Liver (tissue), 9 donors: ENCODE measurements around the gene SRPK1. TPM values are rescaled to one million over a fixed set of nuclear protein-coding genes. Genes with fewer than 3 reads are reported as not detected.

Experiments used
- DNase-seq: peaks from one replicate; pipeline ENCODE4 v3.0.0-alpha.2; 2017; ENCODE audit warnings: low spot score
- H3K27ac ChIP-seq, 2 donors: one replicate each; pipeline ENCODE4 v1.7.0; 2013; ENCODE audit warnings: inconsistent platforms in 2 of 2, low read length in 2 of 2, control low read depth in 1 of 2, low read depth in 1 of 2, mild to moderate bottlenecking in 1 of 2
- H3K27me3 ChIP-seq, 4 donors: one replicate each; pipeline versions ENCODE4 v1.6.1 to v1.7.0; 2013; ENCODE audit warnings: low read length in 3 of 4, inconsistent platforms in 1 of 4, mild to moderate bottlenecking in 1 of 4, moderate library complexity in 1 of 4; ENCODE audit not compliant: control insufficient read depth in 4 of 4, insufficient read depth in 4 of 4
- H3K36me3 ChIP-seq, 4 donors: one replicate each; pipeline versions ENCODE4 v1.6.1 to v1.7.0; 2013; ENCODE audit warnings: low read length in 3 of 4, mild to moderate bottlenecking in 3 of 4, low read depth in 1 of 4, moderate library complexity in 1 of 4; ENCODE audit not compliant: control insufficient read depth in 4 of 4, insufficient read depth in 3 of 4
- H3K4me1 ChIP-seq, 4 donors: one replicate each; pipeline versions ENCODE4 v1.6.1 to v1.7.0; 2013; ENCODE audit warnings: low read length in 3 of 4, mild to moderate bottlenecking in 3 of 4, moderate library complexity in 1 of 4; ENCODE audit not compliant: control insufficient read depth in 4 of 4, insufficient read depth in 4 of 4
- H3K4me3 ChIP-seq, 3 donors: one replicate each; pipeline versions ENCODE4 v1.6.1 to v1.7.0; 2013; ENCODE audit warnings: low read length in 3 of 3, control low read depth in 1 of 3, low read depth in 1 of 3, mild to moderate bottlenecking in 1 of 3
- H3K9ac ChIP-seq, 2 donors: one replicate each; pipeline ENCODE4 v1.7.0; 2013; ENCODE audit warnings: low read length in 2 of 2, mild to moderate bottlenecking in 2 of 2, moderate library complexity in 2 of 2, control low read depth in 1 of 2, low read depth in 1 of 2
- H3K9me3 ChIP-seq, 4 donors: one replicate each; pipeline versions ENCODE4 v1.6.1 to v1.7.0; 2013; ENCODE audit warnings: low read length in 3 of 4; ENCODE audit not compliant: control insufficient read depth in 4 of 4
- EGR1 ChIP-seq, 2 donors: IDR thresholded peaks; 2 replicates each; pipeline ENCODE4 v1.6.1; 2016 to 2018; ENCODE audit warnings: antibody characterized with exemption in 2 of 2, low read depth in 2 of 2
- FOXA1 ChIP-seq: IDR thresholded peaks from 2 replicates; pipeline ENCODE4 v1.6.1; 2016; ENCODE audit warnings: antibody characterized with exemption
- FOXA2 ChIP-seq: IDR thresholded peaks from 2 replicates; pipeline ENCODE4 v1.6.1; 2016; ENCODE audit warnings: antibody characterized with exemption
- GABPA ChIP-seq, 2 donors: IDR thresholded peaks in 1 of 2; conservative IDR thresholded peaks in 1 of 2; 2 replicates each; pipeline ENCODE4 v1.6.1; 2016; ENCODE audit warnings: antibody characterized with exemption in 2 of 2, mild to moderate bottlenecking in 1 of 2, moderate library complexity in 1 of 2
- HNF4A ChIP-seq, 2 donors: conservative IDR thresholded peaks; 2 replicates each; pipeline ENCODE4 v1.6.1; 2016; ENCODE audit warnings: antibody characterized with exemption in 2 of 2, mild to moderate bottlenecking in 2 of 2
- HNF4G ChIP-seq: IDR thresholded peaks from 2 replicates; pipeline ENCODE4 v1.6.1; 2016; ENCODE audit warnings: antibody characterized with exemption
- JUND ChIP-seq, 2 donors: IDR thresholded peaks; 2 replicates each; pipeline ENCODE4 v1.6.1; 2016; ENCODE audit warnings: antibody characterized with exemption in 2 of 2
- NR2F2 ChIP-seq: IDR thresholded peaks from 2 replicates; pipeline ENCODE4 v1.6.1; 2016; ENCODE audit warnings: antibody characterized with exemption
- RAD21 ChIP-seq, 2 donors: IDR thresholded peaks; 2 replicates each; pipeline ENCODE4 v1.6.1; 2016; ENCODE audit warnings: antibody characterized with exemption in 2 of 2, mild to moderate bottlenecking in 2 of 2
- RXRA ChIP-seq, 2 donors: IDR thresholded peaks; 2 replicates each; pipeline ENCODE4 v1.6.1; 2017 to 2018; ENCODE audit warnings: antibody characterized with exemption in 2 of 2, mild to moderate bottlenecking in 1 of 2
- SP1 ChIP-seq: IDR thresholded peaks from 2 replicates; pipeline ENCODE4 v1.6.1; 2018; ENCODE audit warnings: antibody characterized with exemption, mild to moderate bottlenecking
- TAF1 ChIP-seq: conservative IDR thresholded peaks from 2 replicates; pipeline ENCODE4 v1.6.1; 2016; ENCODE audit warnings: antibody characterized with exemption, mild to moderate bottlenecking
- YY1 ChIP-seq: IDR thresholded peaks from 2 replicates; pipeline ENCODE4 v1.6.1; 2016; ENCODE audit warnings: antibody characterized with exemption, mild to moderate bottlenecking
- WGBS: extraction: QIAGEN DNeasy Blood & Tissue Kit; methylation state at CpG from one replicate; pipeline ENCODE4 v1.1.7; 2013; 5-methylcytosine and 5-hydroxymethylcytosine counted together
- polyA plus RNA-seq, 2 donors: library from polyadenylated mRNA; stranded (reverse) in 1 of 2; unstranded in 1 of 2; fragments of 200-250 nt in 1 of 2; fragments of >200 nt in 1 of 2; fragmentation: Nextera tagmentation in 1 of 2; extraction: Ambion mirVana in 1 of 2; gene quantifications; one replicate each; pipeline versions ENCODE4 v1.2.1 to v1.2.3, GENCODE V29; 2013 to 2015
- total RNA-seq, 2 donors: library from RNA; depleted of rRNA; stranded (reverse); fragments of >200 nt; gene quantifications; one replicate each; pipeline ENCODE4 v1.2.3, GENCODE V29; 2014
- TF ChIP-seq, protein P1 (sequence below): IDR thresholded peaks from 2 replicates; pipeline ENCODE4 v1.6.1; 2016; ENCODE audit warnings: antibody characterized with exemption
- TF ChIP-seq, protein P2 (sequence below): IDR thresholded peaks from 2 replicates; pipeline ENCODE4 v1.6.1; 2016; ENCODE audit warnings: antibody characterized with exemption
- TF ChIP-seq, protein P3 (sequence below): fragments of 150-350 bp; IDR thresholded peaks from 2 replicates; pipeline ENCODE4 v1.5.1; 2017; ENCODE audit warnings: improper control_type of control experiment, low read depth, low read length; ENCODE audit not compliant: missing input control
- TF ChIP-seq, protein P4 (sequence below): IDR thresholded peaks from 2 replicates; pipeline ENCODE4 v1.6.1; 2016; ENCODE audit warnings: antibody characterized with exemption
- TF ChIP-seq, protein P5 (sequence below): IDR thresholded peaks from 2 replicates; pipeline ENCODE4 v1.6.1; 2016; ENCODE audit warnings: antibody characterized with exemption, mild to moderate bottlenecking
- donor health status: healthy.
- donor health status: healthy.
- donor health status: healthy.
- donor health status: healthy.
- donor health status: healthy.

Gene SRPK1
- total and polyA plus RNA-seq, 4 donors: 11.9 to 41.2 (median 32.9) TPM

DNA sequence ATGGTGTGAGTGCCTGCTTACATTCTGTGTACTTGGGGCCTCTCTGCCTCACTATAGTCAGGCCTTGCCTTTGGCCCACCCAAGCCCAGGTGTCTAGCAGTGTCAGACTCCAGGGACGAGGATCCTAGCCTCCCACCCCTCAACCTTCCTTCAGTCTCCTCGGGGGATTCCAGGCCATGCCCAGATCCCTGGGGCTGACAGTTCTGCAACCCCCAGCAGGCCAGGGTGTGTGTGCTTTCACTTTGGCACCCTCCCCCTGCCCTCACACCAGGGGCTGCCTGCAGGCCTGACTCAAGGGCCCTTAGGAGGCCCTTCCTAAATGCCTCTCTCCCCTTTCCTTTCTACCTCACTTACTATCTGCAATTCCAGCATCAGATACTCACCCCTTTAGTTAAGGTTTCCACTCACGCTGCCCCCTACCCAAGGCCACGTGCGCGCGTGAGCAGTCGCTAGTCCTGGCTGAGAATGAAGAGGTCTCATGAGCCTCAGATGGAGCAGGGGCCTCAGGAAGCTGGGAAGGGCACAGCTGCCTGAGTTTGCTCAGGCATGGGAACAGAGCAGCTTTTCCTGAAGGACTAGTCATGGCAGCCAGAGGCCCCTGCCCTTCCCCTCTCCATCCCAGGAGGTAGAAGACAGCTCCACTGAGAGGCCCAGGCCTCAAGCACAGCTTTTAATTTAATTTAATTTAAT is 122.9 kb downstream of the SRPK1 start:
- Histone ChIP-seq H3K27ac (no peak overlapping the region), H3K36me3 (no peaks in the 10 kb centered on the region), H3K27me3 (no peaks in the 10 kb centered on the region), H3K4me3 (no peak overlapping the region), H3K4me1 (no peaks in the 10 kb centered on the region), H3K9ac (no peak overlapping the region), H3K9me3 (no peaks in the 10 kb centered on the region)
- DNase-seq: no peak
- TF ChIP-seq, protein P1, sequence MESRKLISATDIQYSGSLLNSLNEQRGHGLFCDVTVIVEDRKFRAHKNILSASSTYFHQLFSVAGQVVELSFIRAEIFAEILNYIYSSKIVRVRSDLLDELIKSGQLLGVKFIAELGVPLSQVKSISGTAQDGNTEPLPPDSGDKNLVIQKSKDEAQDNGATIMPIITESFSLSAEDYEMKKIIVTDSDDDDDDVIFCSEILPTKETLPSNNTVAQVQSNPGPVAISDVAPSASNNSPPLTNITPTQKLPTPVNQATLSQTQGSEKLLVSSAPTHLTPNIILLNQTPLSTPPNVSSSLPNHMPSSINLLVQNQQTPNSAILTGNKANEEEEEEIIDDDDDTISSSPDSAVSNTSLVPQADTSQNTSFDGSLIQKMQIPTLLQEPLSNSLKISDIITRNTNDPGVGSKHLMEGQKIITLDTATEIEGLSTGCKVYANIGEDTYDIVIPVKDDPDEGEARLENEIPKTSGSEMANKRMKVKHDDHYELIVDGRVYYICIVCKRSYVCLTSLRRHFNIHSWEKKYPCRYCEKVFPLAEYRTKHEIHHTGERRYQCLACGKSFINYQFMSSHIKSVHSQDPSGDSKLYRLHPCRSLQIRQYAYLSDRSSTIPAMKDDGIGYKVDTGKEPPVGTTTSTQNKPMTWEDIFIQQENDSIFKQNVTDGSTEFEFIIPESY: no peak
- no peak for TF ChIP-seq SP1
- TF ChIP-seq HNF4G: no peak
- TF ChIP-seq, protein P2, sequence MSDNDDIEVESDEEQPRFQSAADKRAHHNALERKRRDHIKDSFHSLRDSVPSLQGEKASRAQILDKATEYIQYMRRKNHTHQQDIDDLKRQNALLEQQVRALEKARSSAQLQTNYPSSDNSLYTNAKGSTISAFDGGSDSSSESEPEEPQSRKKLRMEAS: no peak
- TF ChIP-seq HNF4A (conservative IDR thresholded peaks at IDR 0.05): no peak
- no peak for TF ChIP-seq EGR1 (IDR thresholded peaks at IDR 0.05; ENCODE audit: low read depth in 2 of 2)
- TF ChIP-seq GABPA (IDR thresholded peaks at IDR 0.05 in 1 of 2, conservative IDR thresholded peaks at IDR 0.05 in 1 of 2): no peak
- TF ChIP-seq, protein P3, sequence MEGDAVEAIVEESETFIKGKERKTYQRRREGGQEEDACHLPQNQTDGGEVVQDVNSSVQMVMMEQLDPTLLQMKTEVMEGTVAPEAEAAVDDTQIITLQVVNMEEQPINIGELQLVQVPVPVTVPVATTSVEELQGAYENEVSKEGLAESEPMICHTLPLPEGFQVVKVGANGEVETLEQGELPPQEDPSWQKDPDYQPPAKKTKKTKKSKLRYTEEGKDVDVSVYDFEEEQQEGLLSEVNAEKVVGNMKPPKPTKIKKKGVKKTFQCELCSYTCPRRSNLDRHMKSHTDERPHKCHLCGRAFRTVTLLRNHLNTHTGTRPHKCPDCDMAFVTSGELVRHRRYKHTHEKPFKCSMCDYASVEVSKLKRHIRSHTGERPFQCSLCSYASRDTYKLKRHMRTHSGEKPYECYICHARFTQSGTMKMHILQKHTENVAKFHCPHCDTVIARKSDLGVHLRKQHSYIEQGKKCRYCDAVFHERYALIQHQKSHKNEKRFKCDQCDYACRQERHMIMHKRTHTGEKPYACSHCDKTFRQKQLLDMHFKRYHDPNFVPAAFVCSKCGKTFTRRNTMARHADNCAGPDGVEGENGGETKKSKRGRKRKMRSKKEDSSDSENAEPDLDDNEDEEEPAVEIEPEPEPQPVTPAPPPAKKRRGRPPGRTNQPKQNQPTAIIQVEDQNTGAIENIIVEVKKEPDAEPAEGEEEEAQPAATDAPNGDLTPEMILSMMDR: no peak
- WGBS: 91% methylated on average over 8 of the region's 8 CpGs

DNA sequence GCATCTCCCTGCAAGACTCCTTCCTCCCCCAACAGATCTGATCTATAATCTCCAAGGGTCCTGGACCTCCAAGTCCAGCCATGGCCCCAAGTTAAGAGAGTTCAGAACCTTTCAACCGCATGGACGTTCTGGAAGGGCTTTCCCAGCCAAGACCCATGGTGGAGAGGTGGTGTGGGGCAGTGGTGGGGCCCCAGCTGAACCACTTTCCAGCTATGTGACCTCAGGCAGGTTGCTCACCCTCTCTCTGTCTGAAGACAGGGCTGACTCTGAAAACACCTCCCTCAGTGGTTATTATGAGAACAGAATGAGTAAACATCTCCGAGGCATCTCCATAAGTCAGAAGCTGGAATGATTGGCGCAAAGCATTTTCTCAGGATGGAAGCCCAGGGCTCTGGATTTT is 124.7 kb downstream of the SRPK1 start:
- Histone ChIP-seq H3K9ac (no peak overlapping the region), H3K27me3 (no peaks in the 10 kb centered on the region), H3K4me3 (no peak overlapping the region), H3K9me3 (no peaks in the 10 kb centered on the region), H3K36me3 (no peaks in the 10 kb centered on the region), H3K4me1 (no peaks in the 10 kb centered on the region), H3K27ac (no peak overlapping the region)
- TF ChIP-seq, protein P3: no peak
- TF ChIP-seq FOXA2: no peak
- no peak for TF ChIP-seq RXRA (IDR thresholded peaks at IDR 0.05)
- no peak for TF ChIP-seq SP1
- TF ChIP-seq GABPA (IDR thresholded peaks at IDR 0.05 in 1 of 2, conservative IDR thresholded peaks at IDR 0.05 in 1 of 2): no peak
- TF ChIP-seq FOXA1: no peak
- TF ChIP-seq HNF4A (conservative IDR thresholded peaks at IDR 0.05): no peak
- TF ChIP-seq NR2F2: no peak
- TF ChIP-seq, protein P1: no peak
- TF ChIP-seq RAD21 (IDR thresholded peaks at IDR 0.05): no peak
- no peak for TF ChIP-seq EGR1 (IDR thresholded peaks at IDR 0.05; ENCODE audit: low read depth in 2 of 2)
- TF ChIP-seq, protein P4, sequence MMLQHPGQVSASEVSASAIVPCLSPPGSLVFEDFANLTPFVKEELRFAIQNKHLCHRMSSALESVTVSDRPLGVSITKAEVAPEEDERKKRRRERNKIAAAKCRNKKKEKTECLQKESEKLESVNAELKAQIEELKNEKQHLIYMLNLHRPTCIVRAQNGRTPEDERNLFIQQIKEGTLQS: no peak
- TF ChIP-seq, protein P2: no peak
- TF ChIP-seq YY1: no peak
- TF ChIP-seq TAF1: no peak
- TF ChIP-seq JUND (IDR thresholded peaks at IDR 0.05): no peak
- TF ChIP-seq HNF4G: no peak
- TF ChIP-seq, protein P5, sequence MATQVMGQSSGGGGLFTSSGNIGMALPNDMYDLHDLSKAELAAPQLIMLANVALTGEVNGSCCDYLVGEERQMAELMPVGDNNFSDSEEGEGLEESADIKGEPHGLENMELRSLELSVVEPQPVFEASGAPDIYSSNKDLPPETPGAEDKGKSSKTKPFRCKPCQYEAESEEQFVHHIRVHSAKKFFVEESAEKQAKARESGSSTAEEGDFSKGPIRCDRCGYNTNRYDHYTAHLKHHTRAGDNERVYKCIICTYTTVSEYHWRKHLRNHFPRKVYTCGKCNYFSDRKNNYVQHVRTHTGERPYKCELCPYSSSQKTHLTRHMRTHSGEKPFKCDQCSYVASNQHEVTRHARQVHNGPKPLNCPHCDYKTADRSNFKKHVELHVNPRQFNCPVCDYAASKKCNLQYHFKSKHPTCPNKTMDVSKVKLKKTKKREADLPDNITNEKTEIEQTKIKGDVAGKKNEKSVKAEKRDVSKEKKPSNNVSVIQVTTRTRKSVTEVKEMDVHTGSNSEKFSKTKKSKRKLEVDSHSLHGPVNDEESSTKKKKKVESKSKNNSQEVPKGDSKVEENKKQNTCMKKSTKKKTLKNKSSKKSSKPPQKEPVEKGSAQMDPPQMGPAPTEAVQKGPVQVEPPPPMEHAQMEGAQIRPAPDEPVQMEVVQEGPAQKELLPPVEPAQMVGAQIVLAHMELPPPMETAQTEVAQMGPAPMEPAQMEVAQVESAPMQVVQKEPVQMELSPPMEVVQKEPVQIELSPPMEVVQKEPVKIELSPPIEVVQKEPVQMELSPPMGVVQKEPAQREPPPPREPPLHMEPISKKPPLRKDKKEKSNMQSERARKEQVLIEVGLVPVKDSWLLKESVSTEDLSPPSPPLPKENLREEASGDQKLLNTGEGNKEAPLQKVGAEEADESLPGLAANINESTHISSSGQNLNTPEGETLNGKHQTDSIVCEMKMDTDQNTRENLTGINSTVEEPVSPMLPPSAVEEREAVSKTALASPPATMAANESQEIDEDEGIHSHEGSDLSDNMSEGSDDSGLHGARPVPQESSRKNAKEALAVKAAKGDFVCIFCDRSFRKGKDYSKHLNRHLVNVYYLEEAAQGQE: no peak
- 83% methylated on average over 4 of the region's 4 CpGs for WGBS
- DNase-seq: no peak
